GM21381 (cell line): ENCODE measurements around the gene RANBP3.
"Not testable (repeated sequence)": the region's sequence is repeated elsewhere in the genome, so short reads cannot be mapped to it uniquely, and the experiment has no call there.

Experiments used
- ATAC-seq: cut with Tn5 transposase; IDR thresholded peaks from one replicate; pipeline ENCODE4 v1.9.1; 2021; ENCODE audit warnings: mild to moderate bottlenecking, moderate library complexity; ENCODE audit not compliant: unreplicated experiment

The RANBP3 gene

DNA sequence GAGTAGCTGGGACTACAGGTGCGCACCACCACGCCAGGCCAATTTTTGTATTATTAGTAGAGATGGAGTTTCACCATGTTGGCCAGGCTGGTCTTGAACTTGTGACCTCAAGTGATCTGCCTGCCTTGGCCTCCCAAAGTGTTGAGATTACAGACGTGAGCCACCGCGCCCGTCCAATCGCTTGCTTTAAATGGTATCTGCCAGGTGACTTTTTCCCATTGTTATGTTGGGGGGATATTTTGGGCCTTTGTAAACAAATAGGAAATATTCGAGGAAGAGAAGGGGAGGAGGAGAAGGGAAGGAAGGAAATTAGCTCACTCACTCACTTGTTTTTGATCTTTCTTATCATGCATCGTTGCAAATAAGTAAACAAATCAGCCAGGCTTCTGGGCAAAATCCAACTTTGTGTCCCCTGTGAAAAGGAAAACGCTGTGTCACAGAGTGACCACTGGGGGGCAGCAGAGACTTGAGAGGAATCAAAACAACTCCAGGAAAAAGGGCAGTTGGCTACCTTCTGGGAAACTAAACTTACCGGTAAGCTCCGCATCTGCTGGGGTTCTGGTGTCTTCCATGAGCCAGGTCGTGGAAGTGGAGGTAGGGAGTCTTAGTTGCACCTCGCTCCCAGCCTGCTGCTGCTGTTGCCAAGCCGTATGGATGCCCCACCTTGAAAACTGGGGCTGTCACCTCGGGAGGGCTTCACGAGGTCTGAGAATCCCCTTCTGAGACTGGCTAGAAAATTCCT is 9.3 kb upstream of the RANBP3 start:
- ATAC-seq, result no peak

DNA sequence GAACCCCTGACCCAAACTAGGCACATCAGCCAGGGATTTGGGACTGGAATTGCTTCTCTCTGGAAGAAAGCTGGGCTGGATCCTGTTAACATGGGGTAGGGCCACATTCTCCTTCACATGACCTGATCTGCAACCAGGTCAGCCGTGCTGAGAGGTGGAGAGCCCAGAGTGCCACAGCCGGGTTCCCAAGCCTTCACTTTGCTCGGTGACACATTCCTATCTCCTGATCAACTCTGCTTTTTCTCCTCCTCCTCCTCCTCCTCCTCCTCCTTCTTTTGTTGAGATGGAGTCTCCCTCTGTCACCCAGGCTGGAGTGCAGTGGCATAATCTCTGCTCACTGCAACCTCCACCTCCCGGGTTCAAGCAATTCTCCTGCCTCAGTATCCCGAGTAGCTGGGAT is 7.9 kb upstream of the RANBP3 start:
- ATAC-seq, result not testable (repeated sequence)

DNA sequence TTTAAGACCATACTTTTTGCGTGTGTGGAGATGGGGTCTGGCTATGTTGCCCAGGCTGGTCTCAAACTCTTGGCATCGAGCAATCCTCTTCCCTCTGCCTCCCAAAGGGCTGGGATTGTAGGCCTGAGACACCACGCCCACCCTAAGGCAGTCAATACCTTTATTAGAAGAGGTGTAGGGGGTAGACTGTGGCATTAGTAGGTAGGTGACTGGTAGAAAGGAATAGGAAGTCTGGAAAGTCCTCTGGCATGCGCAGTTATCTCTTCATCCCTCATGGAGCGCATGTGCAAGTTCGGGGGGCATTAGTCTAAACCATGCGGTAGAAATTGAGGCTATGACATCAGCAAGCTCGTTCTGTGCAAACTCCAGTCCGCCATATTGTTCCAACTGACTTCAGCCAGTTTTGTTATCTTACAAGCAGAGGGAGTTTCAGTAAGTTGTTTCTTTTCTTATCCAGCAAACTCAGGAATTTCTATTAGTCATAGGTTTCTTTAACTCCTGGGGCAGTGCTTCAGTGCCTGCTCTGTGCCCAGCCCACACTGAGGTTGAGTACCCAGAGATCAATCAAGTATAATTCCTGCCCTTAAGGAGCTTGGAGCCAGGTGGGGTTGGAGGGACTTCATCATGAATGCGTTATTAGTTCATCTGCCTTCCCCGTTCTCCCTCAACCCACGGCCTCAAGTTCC is 7.3 kb upstream of the RANBP3 start:
- no peak for ATAC-seq

DNA sequence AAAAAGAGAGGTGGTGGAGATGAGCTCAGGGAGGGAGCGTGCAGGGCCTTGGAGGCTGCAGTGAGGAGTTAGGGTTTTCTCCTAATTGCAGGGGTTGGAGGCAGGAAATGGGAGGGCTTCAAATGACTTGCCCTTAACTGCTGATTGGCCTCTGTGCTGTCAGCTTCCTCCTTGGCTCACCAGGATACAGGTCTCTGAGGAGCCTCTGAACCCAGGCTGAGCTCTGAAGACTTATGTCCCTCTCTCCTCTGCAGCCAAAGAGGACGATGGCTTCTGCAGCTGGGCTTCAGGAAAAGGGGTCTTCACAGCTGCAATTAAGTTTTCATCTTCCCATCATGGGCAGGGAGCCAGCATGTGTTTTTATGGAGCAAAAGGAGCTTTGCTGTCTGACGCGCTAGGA is 6.7 kb upstream of the RANBP3 start:
- no peak for ATAC-seq

DNA sequence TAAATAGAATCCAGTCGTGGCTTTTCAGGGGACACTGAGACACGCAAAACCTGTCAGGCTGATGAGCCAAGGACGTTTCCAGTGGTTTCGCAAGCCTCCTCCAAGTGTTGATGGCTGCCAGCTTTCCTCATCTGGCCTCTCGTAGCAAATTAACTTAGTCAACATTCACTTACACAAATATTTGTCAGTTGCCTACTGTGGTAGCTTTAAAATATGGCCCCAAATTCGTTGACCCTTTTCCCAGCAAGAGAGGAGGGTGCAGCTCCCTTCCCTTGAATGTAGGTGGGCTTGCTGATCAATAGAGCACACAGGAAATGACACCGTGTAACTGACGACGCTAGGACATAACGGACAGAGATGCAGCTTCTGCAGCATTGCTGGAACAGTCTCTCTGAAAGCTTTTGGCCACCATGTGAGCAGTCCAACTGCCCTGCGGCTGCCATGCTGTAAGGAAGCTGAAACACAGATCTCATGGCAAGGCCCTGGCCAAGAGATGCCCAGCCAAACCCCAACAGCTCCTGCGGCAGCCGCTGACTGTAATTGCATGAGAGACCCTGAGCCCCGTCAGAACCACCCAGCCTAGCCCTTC is 5.5 kb upstream of the RANBP3 start:
- no peak for ATAC-seq

DNA sequence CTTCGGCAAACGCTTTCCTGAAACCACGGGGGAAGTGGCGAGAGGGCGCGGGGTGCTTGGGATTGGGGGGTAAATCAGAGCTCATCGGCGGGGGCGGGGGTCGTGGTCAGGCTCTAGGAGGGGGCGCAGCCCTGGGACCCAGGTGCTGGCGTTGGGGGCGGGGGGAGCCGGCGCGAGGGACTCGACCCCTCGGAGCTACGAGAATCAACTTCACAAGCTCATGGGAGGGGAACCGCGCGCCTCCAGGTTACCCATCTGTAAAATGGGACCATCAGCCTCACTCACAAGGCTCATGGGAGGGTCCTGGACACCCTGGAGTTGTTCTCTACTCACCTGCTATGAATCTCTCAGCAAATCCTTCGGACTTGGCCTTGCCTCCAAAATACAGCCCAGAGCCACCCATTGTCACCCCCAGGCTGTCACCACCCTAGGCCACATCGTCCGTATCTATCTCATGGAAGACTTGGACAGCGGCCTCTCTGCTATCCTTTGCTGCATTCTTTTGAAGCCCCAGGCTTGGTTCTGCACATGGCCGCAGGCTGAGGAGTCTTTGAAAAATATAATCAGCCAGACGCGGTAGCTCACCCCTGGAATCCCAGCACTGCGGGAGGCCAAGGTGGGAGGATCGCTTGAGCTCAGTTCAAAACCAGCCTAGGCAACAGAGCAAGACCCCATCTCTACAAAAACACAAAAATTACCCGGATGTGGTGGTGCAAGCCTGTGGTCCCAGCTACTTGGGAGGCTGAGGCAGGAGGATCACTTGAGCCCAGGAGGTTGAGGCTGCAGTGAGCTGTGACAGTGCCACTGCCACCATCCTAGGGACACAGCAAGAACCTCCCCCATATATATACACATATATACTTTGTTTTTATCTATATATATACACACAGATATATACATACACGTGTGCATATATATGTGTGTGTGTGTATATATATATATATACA is 939 bp upstream of the RANBP3 start:
- ATAC-seq, result no peak

DNA sequence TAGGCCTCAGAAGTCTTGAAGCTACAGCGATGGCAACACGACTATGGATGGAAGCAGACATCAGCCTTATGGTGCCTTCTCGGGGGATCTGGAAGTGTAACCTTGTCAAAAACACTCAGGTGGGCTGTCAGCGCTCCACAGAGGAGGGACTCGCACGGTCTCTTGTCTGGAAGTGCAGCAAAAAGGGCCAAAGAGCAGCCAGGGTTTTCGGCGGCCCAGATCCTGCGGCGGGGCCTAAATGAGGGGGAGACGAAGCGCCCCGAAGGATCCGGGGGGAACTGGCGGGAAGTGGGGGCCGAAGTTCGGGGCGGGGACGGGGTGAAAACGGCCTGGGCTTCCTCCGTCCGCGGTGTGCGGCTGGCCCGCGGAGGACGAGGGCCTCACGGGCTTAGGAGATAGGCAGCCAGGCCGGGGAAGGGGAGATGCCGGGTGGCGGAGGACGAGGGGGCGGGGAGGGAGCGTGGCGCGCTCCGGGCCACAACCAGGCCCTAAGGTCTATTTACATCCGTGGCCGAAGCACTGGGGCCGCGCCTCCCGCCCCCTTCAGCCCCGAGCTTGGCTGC is 637 bp downstream of the RANBP3 start:
- peak; percentile 5 for ATAC-seq

DNA sequence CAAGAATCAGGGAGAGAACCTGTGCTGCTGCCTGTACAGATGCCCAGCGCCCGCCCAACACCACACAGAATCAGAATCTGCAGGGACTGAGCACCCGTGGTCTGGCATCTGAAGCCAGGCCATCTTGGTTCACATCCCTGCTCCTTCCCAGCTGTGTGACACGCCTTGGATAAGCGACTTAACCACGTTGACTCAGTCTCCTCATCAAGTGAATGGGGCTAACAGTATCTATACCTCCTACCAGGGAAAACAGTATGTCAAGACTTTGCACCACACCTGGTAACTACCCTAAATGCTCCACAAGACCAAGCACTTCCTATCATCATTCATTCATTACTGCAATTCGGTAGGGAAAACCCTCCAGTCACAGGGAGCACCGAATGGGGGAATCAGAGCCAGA is 1.2 kb downstream of the RANBP3 start:
- no peak for ATAC-seq

DNA sequence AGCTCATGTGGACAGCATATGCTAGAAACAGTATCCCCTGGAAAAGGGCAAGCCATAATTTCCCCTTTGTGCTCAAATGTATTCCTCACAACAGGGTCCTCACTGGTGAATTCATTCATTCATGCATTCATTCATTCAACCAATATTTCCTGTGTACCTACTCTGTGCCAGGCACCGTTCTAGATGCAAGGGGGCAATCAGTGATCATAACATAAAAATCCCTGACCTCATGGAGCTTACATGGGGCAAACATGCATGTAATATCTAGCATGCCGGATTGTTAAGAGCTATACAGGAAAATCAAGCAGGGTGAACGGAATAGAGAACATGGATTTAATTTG is 2.6 kb downstream of the RANBP3 start:
- ATAC-seq, result no peak

DNA sequence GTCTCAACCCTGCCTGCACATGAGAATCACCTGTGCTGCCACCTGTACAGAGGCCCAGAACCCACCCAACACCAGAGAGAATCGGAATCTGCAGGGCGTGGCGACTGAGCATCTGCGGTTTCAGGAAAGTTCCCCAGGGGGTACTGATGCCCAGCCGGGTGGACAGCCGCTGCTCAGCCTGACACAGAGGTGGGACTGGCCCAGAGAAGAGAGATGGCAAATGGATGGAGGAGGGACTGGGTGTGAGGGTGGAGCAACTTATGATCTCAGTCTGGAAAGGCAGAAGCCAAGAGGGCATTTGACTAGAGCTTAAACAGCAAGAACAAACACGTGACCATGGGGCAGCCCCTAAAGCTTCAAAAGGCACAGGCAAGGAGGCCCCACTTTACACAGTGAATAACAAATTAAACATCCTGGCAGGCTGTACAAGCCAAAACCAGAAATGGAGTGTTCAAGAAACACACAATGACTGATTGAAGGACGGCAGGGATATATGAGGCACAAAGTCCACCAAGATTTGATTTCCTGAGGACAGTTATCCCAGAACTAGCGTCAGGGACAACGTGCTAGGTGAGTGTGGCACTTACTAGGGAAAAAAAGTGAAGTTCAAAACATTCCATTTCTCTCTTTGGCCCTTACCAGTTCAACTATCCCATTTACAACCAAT is 3.1 kb downstream of the RANBP3 start:
- ATAC-seq, result no peak

DNA sequence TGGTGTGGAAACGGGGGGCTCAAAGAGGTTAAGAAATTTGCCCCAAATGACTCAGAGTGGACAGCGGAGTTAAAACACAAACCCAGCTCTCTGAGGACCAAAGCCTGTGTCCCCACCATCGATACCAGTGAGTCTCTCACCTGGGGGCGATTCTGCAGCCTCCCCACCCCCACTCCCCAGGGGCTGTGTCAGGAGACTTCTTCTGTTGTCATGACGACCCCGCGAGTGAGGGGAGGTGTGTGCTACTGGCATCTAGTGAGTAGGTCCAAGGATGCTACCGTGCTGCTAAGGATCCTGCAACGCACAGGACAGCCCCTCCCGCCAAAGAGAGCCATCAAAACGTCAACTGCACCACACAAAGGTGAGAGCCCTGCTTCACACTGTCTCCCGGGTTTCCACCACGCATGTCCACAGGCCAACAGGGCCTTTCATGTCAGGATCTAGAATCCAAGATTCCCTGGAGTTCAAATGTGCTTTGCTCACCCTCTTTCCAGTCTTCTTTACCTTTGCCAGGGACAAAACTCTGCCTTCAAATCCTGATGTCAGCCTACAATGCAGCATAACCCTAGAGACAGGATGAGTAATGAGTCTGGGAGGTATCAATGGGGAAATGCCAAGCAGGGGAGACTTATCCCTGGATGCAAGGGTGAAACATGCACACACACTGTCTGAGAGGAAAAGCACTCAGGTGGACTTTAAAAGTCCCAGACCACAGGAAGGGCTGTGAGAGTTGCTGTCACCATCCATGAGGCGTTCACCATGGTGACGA is 3.9 kb downstream of the RANBP3 start:
- no peak for ATAC-seq

DNA sequence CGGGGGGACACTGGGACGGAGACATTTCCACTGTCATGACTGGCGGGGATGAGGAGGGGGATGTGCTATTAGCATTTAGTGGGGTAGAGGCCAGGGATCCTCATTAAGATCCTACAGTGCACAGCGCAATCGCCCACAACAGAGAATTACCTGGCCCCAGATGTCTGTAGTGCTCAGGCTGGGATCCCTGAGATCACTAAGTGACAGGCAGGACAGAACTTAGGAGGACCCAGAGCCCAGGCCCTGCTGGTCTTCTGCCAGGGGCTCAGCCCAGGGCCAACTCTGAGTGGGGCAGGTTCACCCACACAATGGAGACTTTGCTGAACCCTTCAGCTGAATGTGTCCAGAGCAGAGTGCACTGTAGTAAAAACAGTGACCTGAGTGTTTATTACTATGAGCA is 4.6 kb downstream of the RANBP3 start:
- no peak for ATAC-seq

DNA sequence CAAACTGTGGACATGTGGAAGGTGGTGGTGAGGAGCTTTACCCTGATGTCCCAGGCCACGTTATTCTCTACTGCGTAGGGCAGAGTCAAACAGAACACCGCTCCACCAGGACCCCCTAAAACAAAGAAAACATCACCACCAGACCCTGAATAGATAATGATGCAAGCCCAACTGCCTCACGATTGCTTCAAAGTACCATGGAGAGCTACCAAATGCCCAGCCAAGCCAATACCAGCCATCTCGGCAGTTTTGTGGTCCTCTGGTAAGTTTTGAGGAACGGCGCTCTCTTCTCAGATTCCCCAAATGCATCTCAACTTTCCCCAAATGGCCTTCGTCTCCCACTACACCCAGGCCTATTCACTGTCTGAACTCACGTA is 5.6 kb downstream of the RANBP3 start:
- ATAC-seq, result no peak

DNA sequence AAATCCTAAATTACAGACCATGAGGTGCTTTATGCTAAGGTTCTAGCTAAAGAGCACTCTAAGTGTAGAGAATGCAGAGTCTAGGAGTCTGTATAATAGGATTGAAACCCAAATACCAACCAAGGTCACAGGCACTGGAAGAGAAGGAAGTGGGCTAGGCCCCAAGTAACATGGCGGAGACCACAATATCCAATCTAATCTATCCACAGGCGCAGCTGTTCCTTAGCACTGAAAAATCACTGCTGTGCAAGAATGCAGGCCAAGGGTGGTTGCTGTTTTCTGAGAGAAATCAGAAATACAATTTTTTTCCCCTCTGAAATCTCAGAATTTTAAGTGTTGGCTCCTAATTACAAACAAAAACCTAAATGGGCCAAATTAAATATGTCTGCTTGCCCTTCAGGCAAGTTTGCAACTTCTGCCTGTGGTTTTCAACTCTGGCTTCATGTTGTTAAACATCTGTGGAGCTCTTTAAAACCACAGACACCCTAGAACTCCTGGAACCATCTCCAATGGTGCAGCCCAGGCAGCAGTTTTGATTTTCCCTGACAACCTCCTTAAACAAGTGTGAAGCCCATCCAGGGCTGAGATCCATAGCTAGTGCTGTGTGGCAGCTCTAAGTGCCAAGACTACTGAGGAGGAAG is 6.1 kb downstream of the RANBP3 start:
- no peak for ATAC-seq

DNA sequence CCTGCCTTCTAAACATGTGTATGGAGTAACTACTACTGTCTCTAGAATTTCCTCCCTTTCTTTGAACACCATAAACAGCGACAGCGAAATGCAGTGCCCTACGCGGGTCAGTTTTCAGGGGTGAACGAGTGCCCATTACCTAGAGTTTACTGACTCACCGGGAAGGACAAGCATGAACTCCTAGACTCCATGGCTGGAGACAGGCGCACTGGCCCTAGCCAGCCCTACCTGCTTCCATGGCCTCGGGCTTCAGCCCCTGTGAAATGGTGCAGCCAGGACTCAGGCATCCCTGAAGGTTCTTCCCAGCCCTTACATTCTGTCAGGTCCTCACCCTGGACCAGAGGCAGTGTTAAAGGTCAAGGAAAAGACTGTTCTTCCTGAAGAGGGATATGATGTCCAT is 8.5 kb downstream of the RANBP3 start:
- no peak for ATAC-seq

DNA sequence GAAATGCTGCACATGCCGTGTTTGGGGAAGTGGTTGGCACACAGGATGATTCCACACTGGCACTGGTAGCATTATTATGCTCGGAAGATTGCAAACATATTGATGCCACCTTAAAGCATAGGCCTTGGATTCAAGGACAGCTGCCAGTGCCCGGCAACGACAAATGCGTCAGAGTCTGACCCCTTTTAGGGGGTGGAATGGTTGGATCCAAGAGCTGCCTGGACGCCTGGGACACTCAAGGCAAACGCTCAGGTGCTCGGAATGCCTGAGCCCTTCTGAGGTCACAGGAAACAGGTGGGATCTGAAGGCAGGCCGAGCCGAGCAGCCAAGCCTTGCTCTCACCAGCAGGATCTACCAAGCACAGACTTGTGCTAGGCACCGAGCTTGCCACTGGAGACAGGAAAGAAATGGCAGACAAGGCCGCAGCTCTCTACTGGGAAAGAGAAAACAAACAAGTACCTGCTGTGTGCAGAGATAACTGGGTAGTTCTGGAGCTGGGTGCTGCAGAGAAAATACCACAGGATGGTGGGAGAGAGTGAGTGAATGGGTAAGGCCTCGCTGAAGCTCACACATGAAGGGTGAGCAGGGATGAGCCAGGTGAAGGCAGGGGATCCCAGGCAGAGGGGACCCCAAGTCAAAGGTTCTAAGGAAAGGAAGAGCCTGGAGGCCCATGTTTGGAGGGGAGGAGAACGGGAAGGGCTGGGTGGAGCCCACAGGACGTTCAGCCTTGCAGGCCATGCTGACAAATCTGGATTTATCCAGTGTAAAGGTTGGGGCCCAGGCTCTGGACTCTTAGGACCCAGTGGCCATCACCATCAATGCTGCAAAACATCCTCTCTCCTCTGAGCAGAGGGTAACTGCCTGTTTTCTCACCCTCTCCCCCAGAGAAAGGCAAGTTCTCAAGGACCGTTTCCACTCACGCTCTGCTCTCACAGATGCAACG is 9.2 kb downstream of the RANBP3 start:
- no peak for ATAC-seq

DNA sequence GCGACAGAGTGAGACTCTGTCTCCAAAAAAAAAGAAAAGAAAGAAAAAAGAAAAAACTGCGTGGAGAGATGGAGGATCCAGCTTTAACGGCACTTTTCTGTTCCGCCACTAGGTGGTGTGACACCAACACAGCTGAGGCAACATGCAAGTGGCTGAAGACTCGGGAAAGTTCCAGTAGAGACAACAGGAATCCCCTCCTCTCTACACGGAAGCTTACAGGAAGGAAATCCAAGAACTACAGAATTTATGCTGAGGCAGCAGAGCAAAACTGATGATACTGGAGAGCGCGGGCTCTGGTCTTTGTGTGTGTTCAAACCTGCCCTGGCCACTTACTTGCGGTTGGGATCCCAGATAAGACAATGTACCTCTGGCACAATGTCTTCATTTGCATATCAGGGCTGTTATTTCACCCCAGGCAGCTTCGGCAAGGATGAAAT is 9.9 kb downstream of the RANBP3 start:
- ATAC-seq, result peak; percentile 44

DNA sequence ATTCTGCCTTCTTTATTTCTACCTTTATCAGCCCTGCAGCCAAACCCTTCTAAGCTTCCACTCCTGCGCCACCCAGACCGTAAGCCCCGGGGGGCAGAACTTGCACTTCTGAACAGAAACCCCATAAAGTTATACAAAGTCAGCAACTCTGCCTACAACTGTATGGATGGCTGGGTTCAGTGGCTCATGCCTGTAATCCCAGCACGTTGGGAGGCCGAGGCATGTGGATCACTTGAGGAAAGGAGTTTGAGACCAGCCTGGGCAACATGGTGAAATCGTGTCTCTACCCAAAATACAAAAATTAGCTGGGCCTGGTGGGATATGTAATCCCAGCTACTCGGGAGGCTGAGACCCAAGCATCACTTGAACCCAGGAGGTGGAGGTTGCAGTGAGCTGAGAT is 10.4 kb downstream of the RANBP3 start:
- no peak for ATAC-seq
